Left colon (tissue), 2 donors: Measurements from ENCODE around the gene DCLRE1C. TPM values are rescaled to one million over a fixed set of nuclear protein-coding genes. Genes with fewer than 3 reads are reported as not detected.

Source experiments
- ATAC-seq: fragments of 200-7000 bp; cut with Tn5 transposase; one replicate; pipeline ENCODE4 v1.9.1; 2020; ENCODE audit warnings: mild to moderate bottlenecking, moderate library complexity
- DNase-seq, 2 donors: peaks; one replicate each; pipeline ENCODE4 v3.0.0-alpha.2; 2020
- intact Hi-C, 2 donors: fragments of 100-400 bp; cut with DNase I in 1 of 2; cut with micrococcal nuclease in 1 of 2; formaldehyde crosslinking; loops; one replicate each; pipeline versions ENCODE4 v1.11.2 to v1.14.0; 2022; cut with DNase I, micrococcal nuclease
- total RNA-seq, 2 donors: library from RNA; stranded (reverse); fragmentation: NEBNext Ultra II Directional; extraction: Animal tissue kit (Norgen Biotek cat#: 25700); gene quantifications; one replicate each; pipeline ENCODE4 v1.2.1, GENCODE V29; 2021
- donor health status: DM: no; HTN: no; CAD: no.
- donor health status: DM: yes; HTN: yes; CAD: no.

Gene DCLRE1C
- total RNA-seq, 2 donors from 2014 or later, result 10.3 to 13.7 TPM

DNA sequence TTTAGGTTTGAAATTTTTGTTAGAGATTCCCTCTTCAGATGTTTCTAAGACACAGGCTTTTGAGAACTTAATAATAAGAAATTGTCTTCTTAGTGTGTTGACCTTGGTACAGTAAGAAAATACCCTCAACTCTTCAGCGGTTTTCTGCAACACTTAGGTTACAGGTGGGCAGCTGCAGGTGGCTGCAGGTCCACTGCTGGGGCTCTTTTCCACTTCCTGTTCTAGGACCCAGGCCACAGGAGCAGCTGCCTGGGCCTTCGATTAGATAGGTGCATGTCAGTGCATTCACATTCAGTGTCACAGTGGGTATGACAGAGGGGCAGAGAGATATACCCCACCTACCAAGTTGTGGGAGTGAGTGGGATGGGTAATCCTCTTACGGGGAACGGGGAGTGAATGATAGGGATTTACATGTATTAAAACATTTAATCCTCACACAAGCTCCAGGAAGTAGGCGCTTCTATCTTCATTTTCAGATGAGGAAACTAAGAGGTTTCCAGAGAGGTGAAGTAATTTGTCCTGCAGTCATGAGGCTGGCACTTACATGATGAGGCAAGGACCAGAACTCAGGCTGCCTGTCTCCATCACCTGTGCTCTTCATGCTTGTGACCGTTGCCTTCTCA, 95.4 kb downstream of the DCLRE1C start:
- intact Hi-C loops, result no loop called here
- DNase-seq (no peak), ATAC-seq (no peak)

DNA sequence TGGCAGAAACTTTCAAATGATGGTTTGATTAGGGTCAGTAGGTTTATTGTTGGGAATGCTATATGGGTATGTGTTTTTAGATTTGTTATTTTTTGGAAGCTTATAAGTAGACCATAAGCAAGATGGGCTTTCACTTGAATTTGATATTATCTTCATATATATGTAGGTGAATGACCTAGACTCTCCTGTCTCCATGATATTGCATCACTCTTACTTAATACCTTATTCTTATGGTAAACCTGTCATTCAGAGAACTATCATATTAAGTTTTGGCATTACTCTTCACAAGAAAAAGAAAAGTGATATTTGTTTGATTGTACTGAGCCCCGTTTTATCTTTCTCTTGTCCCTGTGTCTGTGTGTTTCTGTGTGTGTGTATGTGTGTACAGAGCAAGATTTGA, 98.4 kb downstream of the DCLRE1C start:
- no peak for ATAC-seq
- no peak for DNase-seq
- intact Hi-C loops, result no loop called here

DNA sequence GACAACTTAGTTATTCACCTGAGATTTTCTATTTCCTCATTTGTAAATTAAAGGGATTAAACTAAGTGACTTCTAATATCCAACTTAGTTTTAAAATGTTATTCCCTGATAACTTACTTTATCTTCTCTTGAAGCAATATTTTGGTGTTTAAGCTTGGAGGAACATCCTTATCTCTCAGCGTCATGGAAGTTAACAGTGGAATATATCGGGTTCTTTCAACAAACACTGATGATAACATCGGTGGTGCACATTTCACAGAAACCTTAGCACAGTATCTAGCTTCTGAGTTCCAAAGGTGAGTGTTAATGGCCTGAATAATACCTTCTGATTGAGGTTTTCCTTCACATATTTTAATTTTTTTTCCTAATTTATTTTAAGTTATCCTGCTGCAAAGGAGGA, 101.7 kb downstream of the DCLRE1C start:
- intact Hi-C loops, result no loop called here
- no peak for DNase-seq

More for the DNA sequence above, 101.7 kb downstream of the DCLRE1C start:
- ATAC-seq, result no peak

Other genes with a start within 250 kb of the DCLRE1C start
- gene FAM107B, start 179.2 kb downstream of the DCLRE1C start, total RNA-seq, result 10 to 100 TPM; 55.1 to 87.8 TPM
- 1 to 10 TPM; 1.7 to 2.0 TPM for gene CDNF, start 116.1 kb downstream of the DCLRE1C start, total RNA-seq
- gene HSPA14, start 115.8 kb downstream of the DCLRE1C start, total RNA-seq, result 10 to 100 TPM; 13.6 to 14.0 TPM
- gene MSANTD7, start 115.8 kb downstream of the DCLRE1C start, total RNA-seq, result 10 to 100 TPM in 1 of 2 donors, 1 to 10 TPM in 1; 9.9 to 12.2 TPM
- gene SUV39H2, start 75.2 kb downstream of the DCLRE1C start, total RNA-seq, result 1 to 10 TPM; 5.6 to 7.9 TPM
- not detected for gene MEIG1, start 5.3 kb upstream of the DCLRE1C start, total RNA-seq
- gene OLAH, start 89.8 kb upstream of the DCLRE1C start, total RNA-seq, result not detected
- gene ACBD7, start 134.7 kb upstream of the DCLRE1C start, total RNA-seq, result under 1 TPM; 0.25 to 0.61 TPM
- gene RPP38, start 143.3 kb upstream of the DCLRE1C start, total RNA-seq, result 10 to 100 TPM; 15.4 to 17.6 TPM
- 10 to 100 TPM; 19.1 to 21.3 TPM for gene NMT2, start 214.6 kb upstream of the DCLRE1C start, total RNA-seq